NCI-H524 (cell line): ENCODE results near the gene NACC1.

ENCODE experiments used
- DNase-seq, 2 experiments: peaks; one replicate each; lab custom pipeline; 2025; lab: John Stamatoyannopoulos, UW

The NACC1 gene

GRCh38 chr19:13100031-13100588, 18.0 kb upstream of the NACC1 start:
- no peak for DNase-seq

- no peak for DNase-seq
Measured at GRCh38 chr19:13100841-13101589, 17.0 kb upstream of the NACC1 start.

GRCh38 chr19:13101590-13102415, 16.3 kb upstream of the NACC1 start:
- DNase-seq, result no peak

GRCh38 chr19:13102416-13102665, 15.7 kb upstream of the NACC1 start:
- no peak for DNase-seq

- DNase-seq, result no peak
Measured at GRCh38 chr19:13102666-13103580, 15.1 kb upstream of the NACC1 start, which contains the start of gene LYL1. Gene LYL1 (minus strand): TSS chr19:13102858. CDS start chr19:13101171, 1,687 bp downstream.

GRCh38 chr19:13103581-13104359, 14.3 kb upstream of the NACC1 start:
- no peak for DNase-seq

- peak in 1 of 2 experiments; percentile 24 for DNase-seq
Measured at GRCh38 chr19:13104360-13104847, 13.7 kb upstream of the NACC1 start.

- no peak for DNase-seq
Measured at GRCh38 chr19:13104848-13105711, 13.0 kb upstream of the NACC1 start.

GRCh38 chr19:13109361-13110098, 8.5 kb upstream of the NACC1 start:
- no peak for DNase-seq

GRCh38 chr19:13110099-13110610, 7.9 kb upstream of the NACC1 start:
- no peak for DNase-seq

- no peak for DNase-seq
Measured at GRCh38 chr19:13112555-13112954, 5.5 kb upstream of the NACC1 start.

- no peak for DNase-seq
Measured at GRCh38 chr19:13115936-13116281, 2.2 kb upstream of the NACC1 start.

GRCh38 chr19:13116282-13117175, 1.5 kb upstream of the NACC1 start, which contains the start of gene TRMT1:
Gene TRMT1 (minus strand): TSS chr19:13116740. CDS start chr19:13116399, 341 bp downstream.
- peak; percentile 90 to 95 for DNase-seq

- peak in 1 of 2 experiments; percentile 28 for DNase-seq
Measured at GRCh38 chr19:13117176-13117771, 790 bp upstream of the NACC1 start.

GRCh38 chr19:13118424-13119193, 545 bp downstream of the NACC1 start:
- DNase-seq, result peak in 1 of 2 experiments; percentile 33

- no peak for DNase-seq
Measured at GRCh38 chr19:13119627-13120026, 1.6 kb downstream of the NACC1 start.

GRCh38 chr19:13120031-13120430, 2.0 kb downstream of the NACC1 start:
- DNase-seq, result no peak
